Spleen (tissue), 7 donors: ENCODE results near the gene COL23A1.

ENCODE experiments used
- CTCF ChIP-seq, 11 experiments: fragments of 200-600 bp in 7 of 11; fragments of 450-650 bp in 4 of 11; sonication (generic) in 4 of 11; IDR thresholded peaks in 8 of 11; conservative IDR thresholded peaks in 3 of 11; 1 replicate in 7 of 11; 2 replicates in 4 of 11; pipeline versions ENCODE4 v1.4.0 to v1.8.0; 2016 to 2021; ENCODE audit warnings: antibody characterized with exemption in 11 of 11, inconsistent platforms in 4 of 11, mild to moderate bottlenecking in 1 of 11
- POLR2A ChIP-seq, 3 donors: fragments of 450-650 bp; IDR thresholded peaks; one replicate each; pipeline ENCODE4 v1.5.1; 2017; ENCODE audit warnings: antibody characterized with exemption in 3 of 3, mild to moderate bottlenecking in 1 of 3
- POLR2AphosphoS5 ChIP-seq, 3 donors: sonication (generic); formaldehyde crosslinking; IDR thresholded peaks; one replicate each; pipeline ENCODE4 v1.5.1; 2017; ENCODE audit warnings: antibody characterized with exemption in 3 of 3
- donor health status: DM: no; HTN: no; CAD: no; lungs with moderate emphysema.
- donor health status: DM: no; HTN: no; CAD: no.
- donor health status: DM: no; HTN: no; CAD: no.

GRCh38 chr5:178368274-178368673 is 221.9 kb downstream of the COL23A1 start:
- TF ChIP-seq CTCF (IDR thresholded peaks at IDR 0.05 in 8 of 11, conservative IDR thresholded peaks at IDR 0.05 in 3 of 11) (no peak), POLR2A (IDR thresholded peaks at IDR 0.05) (no peak), POLR2AphosphoS5 (IDR thresholded peaks at IDR 0.05) (no peak)
